NCI-H510A treated with DMSO at 0.1 percent for 48 hours (cell line): ENCODE results near the gene GALNT10.

ENCODE experiments used
- DNase-seq: peaks from one replicate; lab custom pipeline; 2025; lab: John Stamatoyannopoulos, UW

GALNT10 gene

GRCh38 chr5:154203798-154204578, 13.5 kb downstream of the GALNT10 start:
- no peak for DNase-seq

GRCh38 chr5:154205441-154206117, 15.0 kb downstream of the GALNT10 start:
- no peak for DNase-seq

GRCh38 chr5:154206311-154206710, 15.8 kb downstream of the GALNT10 start:
- no peak for DNase-seq

GRCh38 chr5:154207204-154207603, 16.7 kb downstream of the GALNT10 start:
- no peak for DNase-seq

- DNase-seq, result no peak
Observed at GRCh38 chr5:154209591-154210081, 19.1 kb downstream of the GALNT10 start.

GRCh38 chr5:154210163-154210562, 19.6 kb downstream of the GALNT10 start:
- no peak for DNase-seq

GRCh38 chr5:154211641-154212390, 21.3 kb downstream of the GALNT10 start:
- DNase-seq, result no peak

- no peak for DNase-seq
Observed at GRCh38 chr5:154213592-154213991, 23.1 kb downstream of the GALNT10 start.

- DNase-seq, result no peak
Observed at GRCh38 chr5:154214371-154215106, 24.0 kb downstream of the GALNT10 start.

- no peak for DNase-seq
Observed at GRCh38 chr5:154215571-154216325, 25.2 kb downstream of the GALNT10 start.

- no peak for DNase-seq
Observed at GRCh38 chr5:154217462-154217861, 26.9 kb downstream of the GALNT10 start.

- no peak for DNase-seq
Observed at GRCh38 chr5:154218786-154219185, 28.3 kb downstream of the GALNT10 start.

GRCh38 chr5:154220625-154221024, 30.1 kb downstream of the GALNT10 start:
- no peak for DNase-seq

- no peak for DNase-seq
Observed at GRCh38 chr5:154221371-154221896, 30.9 kb downstream of the GALNT10 start.

- no peak for DNase-seq
Observed at GRCh38 chr5:154222414-154222813, 31.9 kb downstream of the GALNT10 start.

GRCh38 chr5:154223320-154223719, 32.8 kb downstream of the GALNT10 start:
- DNase-seq, result no peak

GRCh38 chr5:154227090-154227489, 36.6 kb downstream of the GALNT10 start:
- DNase-seq, result no peak

- DNase-seq, result no peak
Observed at GRCh38 chr5:154228696-154229095, 38.2 kb downstream of the GALNT10 start.

- DNase-seq, result no peak
Observed at GRCh38 chr5:154230526-154230925, 40.0 kb downstream of the GALNT10 start.

GRCh38 chr5:154234551-154234950, 44.0 kb downstream of the GALNT10 start:
- DNase-seq, result no peak

- no peak for DNase-seq
Observed at GRCh38 chr5:154236011-154236410, 45.5 kb downstream of the GALNT10 start.
